Measurements from ENCODE around the gene PRPF19. TPM values are rescaled to one million over a fixed set of nuclear protein-coding genes. Genes with fewer than 3 reads are reported as not detected.

The PRPF19 gene
- total and polyA plus RNA-seq, 2 experiments from 2014 or later = 19.1 to 58.9 TPM

DNA sequence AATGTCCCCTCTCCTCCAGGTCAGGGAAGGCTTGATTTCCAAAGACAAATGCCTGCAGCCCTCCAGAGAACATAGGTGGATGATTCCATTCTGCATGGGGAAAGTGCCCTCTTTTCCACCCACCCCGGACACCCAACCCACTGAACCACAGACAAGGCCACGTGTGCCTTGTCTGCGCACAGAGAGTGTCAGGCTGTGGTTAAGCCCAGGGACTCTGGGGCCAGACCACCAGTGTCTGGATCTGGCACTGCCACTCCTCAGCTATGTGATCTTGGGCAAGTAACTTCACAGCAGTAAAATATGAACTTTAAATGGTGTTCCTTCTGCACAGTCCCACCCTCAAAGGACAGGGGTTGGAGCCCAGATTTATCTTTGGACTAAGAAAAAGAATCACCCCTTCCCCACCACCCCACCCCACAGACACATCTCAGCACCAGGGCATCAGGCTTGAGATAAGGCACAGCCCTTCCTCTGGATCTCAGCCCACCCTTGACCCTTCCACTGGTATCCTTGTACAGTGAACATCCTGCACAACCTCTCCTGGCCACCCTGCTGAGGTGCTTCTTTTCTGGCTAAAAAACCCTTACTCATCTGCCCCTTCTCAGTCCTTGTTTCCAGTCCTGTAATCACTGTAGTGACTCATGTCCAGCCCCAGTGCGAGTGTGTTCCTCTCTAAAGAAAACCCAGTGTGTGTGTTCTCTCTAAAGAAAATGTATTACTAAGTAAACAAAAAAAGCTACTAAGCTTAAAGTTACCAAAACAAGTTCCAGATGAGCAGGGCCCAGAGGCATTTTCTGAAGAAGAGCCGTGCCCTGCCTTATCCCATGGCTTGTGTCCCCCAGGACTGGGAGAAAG, 48.8 kb downstream of the PRPF19 start:
- H3K36me3 ChIP-seq (ENCODE audit: low read depth) = no peaks in the 10 kb centered on the region
- no peaks in the 10 kb centered on the region for H3F3A ChIP-seq (ENCODE audit: insufficient read depth)
- no peak overlapping the region for H3K4me3 ChIP-seq
- 68 to 74% methylated on average over 5 of the region's 5 CpGs for WGBS, 2 experiments (ENCODE audit: low coverage in 1 of 2, low lambda C conversion rate in 2 of 2, missing lambda C conversion rate in 2 of 2)
- in situ Hi-C loops (cut with MboI) = no loop called here
- H3K4me2 ChIP-seq (ENCODE audit: unreplicated experiment) = no peak overlapping the region
- DNase-seq = peak; percentile 40
- H3K4me1 ChIP-seq (ENCODE audit: insufficient read depth) = no peaks in the 10 kb centered on the region
- no peaks in the 10 kb centered on the region for H4K20me1 ChIP-seq (ENCODE audit: insufficient read depth)
- H2AFZ ChIP-seq = no peak overlapping the region
- no peaks in the 10 kb centered on the region for H3K9me2 ChIP-seq (ENCODE audit: insufficient read depth)
- no peaks in the 10 kb centered on the region for H3K27me3 ChIP-seq (replicated peaks; ENCODE audit: insufficient read depth)
- H3K79me2 ChIP-seq (ENCODE audit: insufficient read depth) = no peaks in the 10 kb centered on the region
- no peak for TF ChIP-seq EZH2 (IDR thresholded peaks at IDR 0.05; ENCODE audit: insufficient read depth, poor library complexity, severe bottlenecking)
- TF ChIP-seq EZH2phosphoT487 (IDR thresholded peaks at IDR 0.05; ENCODE audit: insufficient read depth, low read depth) = no peak
- no peaks in the 10 kb centered on the region for H3K9me3 ChIP-seq (ENCODE audit: low read depth)
- no peak overlapping the region for H3K27ac ChIP-seq
- H3K9ac ChIP-seq = no peak overlapping the region

DNA sequence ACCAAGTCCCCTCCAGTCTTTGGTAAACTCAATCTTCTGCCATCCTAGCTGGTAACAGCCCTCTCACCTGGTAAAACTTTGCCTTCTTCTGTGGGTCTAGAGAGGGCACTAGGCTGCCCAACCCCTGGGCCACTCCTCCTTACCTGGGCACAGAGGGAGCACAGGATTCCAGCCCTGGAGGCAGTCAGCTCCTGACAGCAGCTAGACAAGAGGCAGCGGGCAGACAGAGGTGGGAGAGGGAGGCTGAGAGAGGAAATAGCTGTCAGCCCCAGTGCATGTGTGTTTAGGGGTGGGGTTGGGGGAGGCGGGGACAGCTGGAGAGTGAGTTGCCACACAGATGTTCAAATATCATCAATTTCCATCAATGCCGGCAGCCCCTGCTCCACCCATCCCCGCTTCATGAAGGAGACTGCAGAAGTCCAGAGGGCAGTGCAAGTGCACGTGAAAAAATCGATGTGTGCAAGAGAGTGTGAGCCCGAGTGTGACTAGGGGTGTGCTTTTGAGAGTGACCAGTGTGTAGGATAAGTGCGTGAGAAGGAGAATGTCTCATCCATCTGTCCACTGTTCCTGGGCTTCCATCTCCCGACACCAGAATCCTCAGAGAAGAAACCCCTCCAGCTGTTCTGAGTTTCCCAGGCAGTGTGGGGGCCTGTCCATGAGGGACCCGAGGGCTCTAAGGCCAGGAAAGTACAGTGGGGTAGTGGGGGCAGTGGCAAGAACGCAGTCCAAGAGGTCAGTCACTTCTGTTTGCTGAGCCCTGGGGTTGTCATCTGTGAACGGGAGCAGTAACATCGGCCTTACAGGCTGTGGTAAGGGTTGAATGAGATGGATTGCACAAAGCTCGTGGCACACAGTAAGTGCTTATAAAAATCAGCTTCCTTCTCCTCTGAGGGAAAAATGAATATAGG, 50.4 kb downstream of the PRPF19 start, which contains the start of gene PTGDR2:
PTGDR2 (minus strand) TSS at position 225 of the 908 bp plus-strand sequence. CDS start 2,228 bp downstream, outside the sequence.
- H3K9me2 ChIP-seq (ENCODE audit: insufficient read depth) = no peaks in the 10 kb centered on the region
- 43 to 45% methylated on average over 14 of the region's 14 CpGs for WGBS, 2 experiments (ENCODE audit: low coverage in 1 of 2, low lambda C conversion rate in 2 of 2, missing lambda C conversion rate in 2 of 2)
- no peak for DNase-seq
- no peak within 1 kb of the TSS for H3K9ac ChIP-seq
- no peaks in the 10 kb centered on the region for H3K9me3 ChIP-seq (ENCODE audit: low read depth)
- H3K4me1 ChIP-seq (ENCODE audit: insufficient read depth) = no peaks in the 10 kb centered on the region
- no peaks in the 10 kb centered on the region for H4K20me1 ChIP-seq (ENCODE audit: insufficient read depth)
- H3F3A ChIP-seq (ENCODE audit: insufficient read depth) = no peaks in the 10 kb centered on the region
- no peaks in the 10 kb centered on the region; the same call in 1 of the 2 replicates for H3K36me3 ChIP-seq (ENCODE audit: low read depth)
- TF ChIP-seq EZH2phosphoT487 (IDR thresholded peaks at IDR 0.05; ENCODE audit: insufficient read depth, low read depth) = no peak
- TF ChIP-seq EZH2 (IDR thresholded peaks at IDR 0.05; ENCODE audit: insufficient read depth, poor library complexity, severe bottlenecking) = no peak
- H3K4me3 ChIP-seq = no peak within 1 kb of the TSS
- no peak within 1 kb of the TSS for H2AFZ ChIP-seq
- no peak within 1 kb of the TSS for H3K4me2 ChIP-seq (ENCODE audit: unreplicated experiment)
- H3K27me3 ChIP-seq (replicated peaks; ENCODE audit: insufficient read depth) = no peaks in the 10 kb centered on the region
- H3K27ac ChIP-seq = no peak within 1 kb of the TSS
- no peaks in the 10 kb centered on the region for H3K79me2 ChIP-seq (ENCODE audit: insufficient read depth)
- in situ Hi-C loops (cut with MboI) = no loop called here

DNA sequence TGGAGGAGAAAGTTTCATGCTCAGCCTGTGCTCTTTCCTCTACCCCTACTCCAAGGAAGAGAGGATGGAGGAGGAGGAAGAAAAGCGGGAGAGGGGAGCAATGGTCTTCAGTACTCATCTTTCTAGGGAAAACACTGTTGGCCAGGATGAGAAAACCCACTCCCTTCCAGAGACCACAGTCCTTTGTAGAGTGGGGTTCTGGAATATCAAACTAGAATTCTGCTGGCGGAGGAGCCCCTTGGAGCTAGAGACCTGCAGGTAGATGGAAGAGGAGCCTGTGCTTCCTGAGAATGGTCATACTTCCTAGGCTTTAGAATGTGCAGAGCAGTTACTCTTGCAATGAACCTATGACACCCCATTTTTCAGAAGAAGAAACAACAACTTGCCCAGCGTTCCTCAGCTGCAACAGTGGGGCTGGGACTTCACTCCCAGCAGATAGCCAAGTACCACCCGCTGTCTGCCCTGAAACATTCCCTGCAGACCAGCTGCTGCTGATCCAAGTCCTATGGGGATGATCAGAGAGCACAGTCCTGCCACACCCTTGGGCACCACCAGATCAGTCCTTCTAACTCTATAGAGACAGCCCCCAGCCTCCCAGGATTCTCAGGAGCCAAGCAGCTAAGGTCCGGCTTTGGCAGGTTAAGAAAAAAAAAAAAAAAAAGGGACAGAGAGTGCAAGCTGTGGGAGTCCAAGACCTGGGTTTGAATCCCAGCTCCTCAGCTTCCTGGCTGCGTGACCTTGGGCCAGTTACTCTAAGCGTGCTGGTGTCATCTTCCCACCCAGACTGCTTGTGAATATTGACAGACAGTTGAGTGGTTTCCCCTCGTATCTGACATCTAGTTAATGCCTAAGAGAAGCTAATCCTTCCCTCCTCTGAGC, 51.3 kb downstream of the PRPF19 start:
- Histone ChIP-seq H3K27me3 (replicated peaks; ENCODE audit: insufficient read depth) (no peaks in the 10 kb centered on the region), H3K4me3 (no peak overlapping the region), H3K9me2 (ENCODE audit: insufficient read depth) (no peaks in the 10 kb centered on the region), H3K36me3 (ENCODE audit: low read depth) (no peaks in the 10 kb centered on the region; the same call in 1 of the 2 replicates), H3K27ac (no peak overlapping the region), H4K20me1 (ENCODE audit: insufficient read depth) (no peaks in the 10 kb centered on the region), H3F3A (ENCODE audit: insufficient read depth) (no peaks in the 10 kb centered on the region), H3K4me2 (ENCODE audit: unreplicated experiment) (no peak overlapping the region), H3K79me2 (ENCODE audit: insufficient read depth) (no peaks in the 10 kb centered on the region), H2AFZ (no peak overlapping the region), H3K9ac (no peak overlapping the region), H3K4me1 (ENCODE audit: insufficient read depth) (no peaks in the 10 kb centered on the region), H3K9me3 (ENCODE audit: low read depth) (no peaks in the 10 kb centered on the region)
- DNase-seq = no peak
- in situ Hi-C loops (cut with MboI) = no loop called here
- 37 to 42% methylated on average over 8 of the region's 8 CpGs for WGBS, 2 experiments (ENCODE audit: low coverage in 1 of 2, low lambda C conversion rate in 2 of 2, missing lambda C conversion rate in 2 of 2)
- TF ChIP-seq EZH2 (IDR thresholded peaks at IDR 0.05; ENCODE audit: insufficient read depth, poor library complexity, severe bottlenecking) = no peak
- no peak for TF ChIP-seq EZH2phosphoT487 (IDR thresholded peaks at IDR 0.05; ENCODE audit: insufficient read depth, low read depth)

Data from GM23248 (cell line).